HepG2 (cell line): ENCODE measurements around the gene VARS1. TPM values are rescaled to one million over a fixed set of nuclear protein-coding genes. Genes with fewer than 3 reads are reported as not detected.

Experiments used
- FOXK2 ChIP-seq: fragments of 450-650 bp; IDR thresholded peaks from 2 replicates; pipeline ENCODE4 v1.6.1; 2016
- NR2F6 ChIP-seq, 2 experiments: IDR thresholded peaks; 2 replicates each; pipeline ENCODE4 v1.6.1; 2016; ENCODE audit warnings: antibody characterized with exemption in 1 of 2, mild to moderate bottlenecking in 1 of 2
- RARA ChIP-seq: IDR thresholded peaks from 2 replicates; pipeline ENCODE4 v1.6.1; 2016; ENCODE audit warnings: missing genetic modification reagents, missing compliant biosample characterization
- RXRB ChIP-seq: IDR thresholded peaks from 2 replicates; pipeline ENCODE4 v1.6.1; 2016; ENCODE audit warnings: borderline replicate concordance, missing genetic modification reagents, missing compliant biosample characterization
- STAG1 ChIP-seq: sonication (generic); formaldehyde crosslinking; IDR thresholded peaks from 2 replicates; pipeline ENCODE4 v1.4.0; 2020; ENCODE audit warnings: missing genetic modification reagents
- ZBTB38 ChIP-seq: sonication (generic); formaldehyde crosslinking; IDR thresholded peaks from 2 replicates; pipeline ENCODE4 v1.5.1; 2020; ENCODE audit warnings: mild to moderate bottlenecking, missing genetic modification reagents
- ZKSCAN1 ChIP-seq: fragments of 150-350 bp; IDR thresholded peaks from 2 replicates; pipeline ENCODE4 v1.6.1; 2014; ENCODE audit warnings: low read length
- ZNF614 ChIP-seq: IDR thresholded peaks from 2 replicates; pipeline ENCODE4 v1.6.1; 2018; ENCODE audit warnings: missing biosample characterization, missing genetic modification reagents, inconsistent platforms, borderline replicate concordance
- polyA plus RNA-seq, 8 experiments: library from polyadenylated mRNA; depleted of rRNA in 3 of 8; stranded (reverse) in 7 of 8; unstranded in 1 of 8; fragments of >200 nt; fragmentation: Illumina TruSeq in 4 of 8; extraction: Trizol in 4 of 8; gene quantifications; 2 replicates each; pipeline versions ENCODE4 v1.2.1 to v1.2.3, GENCODE V29; 2011 to 2016; ENCODE audit warnings: low read depth in 4 of 8, missing spikeins in 1 of 8, mixed read lengths in 1 of 8; ENCODE audit not compliant: insufficient read depth in 1 of 8
- total RNA-seq, 5 experiments: library from RNA; depleted of rRNA; stranded (reverse); fragments of >200 nt; fragmentation: Illumina TruSeq; extraction: Trizol; gene quantifications; 2 replicates each; pipeline ENCODE4 v1.2.3, GENCODE V29; 2016; ENCODE audit warnings: low read depth in 1 of 5
- TF ChIP-seq, protein P1 (sequence below): sonication (generic); formaldehyde crosslinking; IDR thresholded peaks from 2 replicates; pipeline ENCODE4 v1.8.0; 2022; ENCODE audit warnings: missing genetic modification reagents, mild to moderate bottlenecking, borderline replicate concordance
- TF ChIP-seq, protein P2 (sequence below): sonication (generic); formaldehyde crosslinking; IDR thresholded peaks from 2 replicates; pipeline ENCODE4 v1.4.0; 2020; ENCODE audit warnings: mild to moderate bottlenecking, missing genetic modification reagents
- TF ChIP-seq, protein P3 (sequence below): sonication (generic); formaldehyde crosslinking; IDR thresholded peaks from 2 replicates; pipeline ENCODE4 v1.4.0; 2020; ENCODE audit warnings: missing genetic modification reagents, mild to moderate bottlenecking, borderline replicate concordance
- TF ChIP-seq, protein P4 (sequence below): IDR thresholded peaks from 2 replicates; pipeline ENCODE4 v1.6.1; 2016; ENCODE audit warnings: low read depth
- TF ChIP-seq, protein P5 (sequence below), 2 experiments: sonication (generic) in 1 of 2; formaldehyde crosslinking in 1 of 2; IDR thresholded peaks; 2 replicates each; pipeline versions ENCODE4 v1.4.0 to v1.6.1; 2018 to 2020; ENCODE audit warnings: missing genetic modification reagents in 2 of 2, borderline replicate concordance in 1 of 2, low read depth in 1 of 2, mild to moderate bottlenecking in 1 of 2, missing biosample characterization in 1 of 2

Gene VARS1
- total and polyA plus RNA-seq, 2 of the 13 experiments (the other 11 are each of a cell fraction or from before 2014, with no cell fraction given) = 14.7 to 56.1 TPM

DNA sequence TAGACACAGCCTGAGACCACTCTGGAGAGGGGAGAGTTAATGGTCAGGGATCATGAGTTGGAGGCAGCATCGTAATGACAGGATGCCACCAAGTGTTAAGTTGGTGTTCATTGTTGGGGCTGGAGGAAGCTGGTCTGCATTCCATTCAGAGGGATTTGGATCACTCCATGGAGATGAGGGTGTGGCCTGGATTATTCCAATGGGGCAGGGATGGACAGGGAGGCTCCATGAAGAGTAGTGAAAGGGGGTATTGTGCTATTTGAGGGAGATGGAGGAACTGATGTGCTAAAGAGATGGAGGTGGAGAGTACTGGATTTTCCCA lies 32.0 kb downstream of the VARS1 start (continued):
- 0 out of 2 replicates have a peak, but pooled peaks have one; percentile 25 for TF ChIP-seq ZBTB38 (CRISPR knock-in tag)
- TF ChIP-seq, protein P1, sequence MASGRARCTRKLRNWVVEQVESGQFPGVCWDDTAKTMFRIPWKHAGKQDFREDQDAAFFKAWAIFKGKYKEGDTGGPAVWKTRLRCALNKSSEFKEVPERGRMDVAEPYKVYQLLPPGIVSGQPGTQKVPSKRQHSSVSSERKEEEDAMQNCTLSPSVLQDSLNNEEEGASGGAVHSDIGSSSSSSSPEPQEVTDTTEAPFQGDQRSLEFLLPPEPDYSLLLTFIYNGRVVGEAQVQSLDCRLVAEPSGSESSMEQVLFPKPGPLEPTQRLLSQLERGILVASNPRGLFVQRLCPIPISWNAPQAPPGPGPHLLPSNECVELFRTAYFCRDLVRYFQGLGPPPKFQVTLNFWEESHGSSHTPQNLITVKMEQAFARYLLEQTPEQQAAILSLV (CRISPR knock-in tag) = peak; percentile 27; the same call in 1 of the 2 replicates
- TF ChIP-seq RARA (CRISPR knock-in tag) = no peak
- TF ChIP-seq ZKSCAN1 = no peak
- TF ChIP-seq, protein P2, sequence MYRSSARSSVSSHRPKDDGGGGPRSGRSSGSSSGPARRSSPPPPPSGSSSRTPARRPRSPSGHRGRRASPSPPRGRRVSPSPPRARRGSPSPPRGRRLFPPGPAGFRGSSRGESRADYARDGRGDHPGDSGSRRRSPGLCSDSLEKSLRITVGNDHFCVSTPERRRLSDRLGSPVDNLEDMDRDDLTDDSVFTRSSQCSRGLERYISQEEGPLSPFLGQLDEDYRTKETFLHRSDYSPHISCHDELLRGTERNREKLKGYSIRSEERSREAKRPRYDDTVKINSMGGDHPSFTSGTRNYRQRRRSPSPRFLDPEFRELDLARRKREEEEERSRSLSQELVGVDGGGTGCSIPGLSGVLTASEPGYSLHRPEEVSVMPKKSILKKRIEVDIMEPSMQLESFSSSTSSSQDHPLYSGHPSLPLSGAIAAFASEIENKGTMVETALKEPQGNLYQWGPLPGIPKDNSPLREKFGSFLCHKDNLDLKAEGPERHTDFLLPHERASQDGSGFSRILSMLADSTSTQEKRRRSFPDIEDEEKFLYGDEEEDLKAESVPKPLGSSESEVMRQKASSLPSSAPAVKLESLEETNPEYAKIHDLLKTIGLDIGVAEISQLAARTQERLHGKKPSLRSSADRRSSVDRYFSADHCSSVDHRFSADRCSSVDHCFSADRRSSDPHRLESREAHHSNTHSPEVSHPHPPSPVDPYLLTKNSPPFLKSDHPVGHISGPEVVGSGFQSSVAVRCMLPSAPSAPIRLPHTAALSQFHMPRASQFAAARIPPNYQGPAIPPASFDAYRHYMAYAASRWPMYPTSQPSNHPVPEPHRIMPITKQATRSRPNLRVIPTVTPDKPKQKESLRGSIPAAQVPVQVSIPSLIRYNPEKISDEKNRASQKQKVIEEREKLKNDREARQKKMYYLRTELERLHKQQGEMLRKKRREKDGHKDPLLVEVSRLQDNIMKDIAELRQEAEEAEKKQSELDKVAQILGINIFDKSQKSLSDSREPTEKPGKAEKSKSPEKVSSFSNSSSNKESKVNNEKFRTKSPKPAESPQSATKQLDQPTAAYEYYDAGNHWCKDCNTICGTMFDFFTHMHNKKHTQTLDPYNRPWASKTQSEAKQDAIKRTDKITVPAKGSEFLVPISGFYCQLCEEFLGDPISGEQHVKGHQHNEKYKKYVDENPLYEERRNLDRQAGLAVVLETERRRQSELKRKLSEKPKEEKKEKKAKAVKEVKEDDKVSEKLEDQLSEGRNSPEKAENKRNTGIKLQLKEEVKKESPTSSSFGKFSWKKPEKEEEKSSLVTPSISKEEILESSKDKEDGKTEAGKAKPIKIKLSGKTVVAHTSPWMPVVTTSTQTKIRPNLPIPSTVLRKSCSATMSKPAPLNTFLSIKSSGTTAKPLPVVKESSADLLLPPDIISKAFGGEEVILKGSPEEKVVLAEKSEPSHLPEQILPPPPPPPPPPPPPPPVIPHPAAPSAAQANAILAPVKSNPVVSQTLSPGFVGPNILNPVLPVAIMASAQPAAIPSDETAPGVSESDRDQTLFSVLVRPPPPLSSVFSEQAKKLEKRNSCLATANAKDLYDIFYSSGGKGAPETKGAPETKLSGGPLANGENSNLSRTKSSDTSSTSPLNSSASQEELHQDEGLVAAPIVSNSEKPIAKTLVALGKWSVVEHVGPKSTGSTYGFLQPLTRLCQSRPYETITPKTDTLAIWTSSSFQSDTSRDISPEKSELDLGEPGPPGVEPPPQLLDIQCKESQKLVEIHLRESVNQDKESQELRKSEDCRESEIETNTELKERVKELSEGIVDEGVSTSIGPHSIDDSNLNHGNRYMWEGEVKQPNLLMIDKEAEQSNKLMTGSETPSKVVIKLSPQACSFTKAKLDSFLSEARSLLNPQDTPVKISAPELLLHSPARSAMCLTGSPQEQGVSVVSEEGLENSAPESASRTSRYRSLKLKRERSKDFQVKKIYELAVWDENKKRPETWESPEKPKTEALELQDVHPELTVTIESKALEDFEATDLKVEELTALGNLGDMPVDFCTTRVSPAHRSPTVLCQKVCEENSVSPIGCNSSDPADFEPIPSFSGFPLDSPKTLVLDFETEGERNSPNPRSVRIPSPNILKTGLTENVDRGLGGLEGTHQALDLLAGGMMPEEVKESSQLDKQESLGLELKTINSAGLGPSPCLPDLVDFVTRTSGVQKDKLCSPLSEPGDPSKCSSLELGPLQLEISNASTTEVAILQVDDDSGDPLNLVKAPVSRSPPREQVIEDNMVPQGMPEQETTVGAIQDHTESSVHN (CRISPR knock-in tag) = no peak
- TF ChIP-seq RXRB = peak; percentile 41; the same call in 1 of the 2 replicates
- TF ChIP-seq, protein P3, sequence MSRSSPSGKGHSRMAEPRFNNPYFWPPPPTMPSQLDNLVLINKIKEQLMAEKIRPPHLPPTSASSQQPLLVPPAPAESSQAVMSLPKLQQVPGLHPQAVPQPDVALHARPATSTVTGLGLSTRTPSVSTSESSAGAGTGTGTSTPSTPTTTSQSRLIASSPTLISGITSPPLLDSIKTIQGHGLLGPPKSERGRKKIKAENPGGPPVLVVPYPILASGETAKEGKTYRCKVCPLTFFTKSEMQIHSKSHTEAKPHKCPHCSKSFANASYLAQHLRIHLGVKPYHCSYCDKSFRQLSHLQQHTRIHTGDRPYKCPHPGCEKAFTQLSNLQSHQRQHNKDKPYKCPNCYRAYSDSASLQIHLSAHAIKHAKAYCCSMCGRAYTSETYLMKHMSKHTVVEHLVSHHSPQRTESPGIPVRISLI = no peak
- 0 out of 2 replicates have a peak, but pooled peaks have one; percentile 19 for TF ChIP-seq FOXK2
- no peak for TF ChIP-seq NR2F6 (IDR thresholded peaks at IDR 0.05)
- peak; percentile 30; the same call in 1 of the 2 replicates for TF ChIP-seq NR2F6 (CRISPR knock-in tag; IDR thresholded peaks at IDR 0.05)
- peak; percentile 69 for TF ChIP-seq STAG1
- TF ChIP-seq ZNF614 (CRISPR knock-in tag) = 0 out of 2 replicates have a peak, but pooled peaks have one; percentile 12
- TF ChIP-seq, protein P4, sequence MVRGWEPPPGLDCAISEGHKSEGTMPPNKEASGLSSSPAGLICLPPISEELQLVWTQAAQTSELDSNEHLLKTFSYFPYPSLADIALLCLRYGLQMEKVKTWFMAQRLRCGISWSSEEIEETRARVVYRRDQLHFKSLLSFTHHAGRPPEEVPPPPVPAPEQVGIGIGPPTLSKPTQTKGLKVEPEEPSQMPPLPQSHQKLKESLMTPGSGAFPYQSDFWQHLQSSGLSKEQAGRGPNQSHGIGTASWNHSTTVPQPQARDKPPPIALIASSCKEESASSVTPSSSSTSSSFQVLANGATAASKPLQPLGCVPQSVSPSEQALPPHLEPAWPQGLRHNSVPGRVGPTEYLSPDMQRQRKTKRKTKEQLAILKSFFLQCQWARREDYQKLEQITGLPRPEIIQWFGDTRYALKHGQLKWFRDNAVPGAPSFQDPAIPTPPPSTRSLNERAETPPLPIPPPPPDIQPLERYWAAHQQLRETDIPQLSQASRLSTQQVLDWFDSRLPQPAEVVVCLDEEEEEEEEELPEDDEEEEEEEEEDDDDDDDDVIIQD (CRISPR knock-in tag) = 0 out of 2 replicates have a peak, but pooled peaks have one; percentile 59
- TF ChIP-seq, protein P5, sequence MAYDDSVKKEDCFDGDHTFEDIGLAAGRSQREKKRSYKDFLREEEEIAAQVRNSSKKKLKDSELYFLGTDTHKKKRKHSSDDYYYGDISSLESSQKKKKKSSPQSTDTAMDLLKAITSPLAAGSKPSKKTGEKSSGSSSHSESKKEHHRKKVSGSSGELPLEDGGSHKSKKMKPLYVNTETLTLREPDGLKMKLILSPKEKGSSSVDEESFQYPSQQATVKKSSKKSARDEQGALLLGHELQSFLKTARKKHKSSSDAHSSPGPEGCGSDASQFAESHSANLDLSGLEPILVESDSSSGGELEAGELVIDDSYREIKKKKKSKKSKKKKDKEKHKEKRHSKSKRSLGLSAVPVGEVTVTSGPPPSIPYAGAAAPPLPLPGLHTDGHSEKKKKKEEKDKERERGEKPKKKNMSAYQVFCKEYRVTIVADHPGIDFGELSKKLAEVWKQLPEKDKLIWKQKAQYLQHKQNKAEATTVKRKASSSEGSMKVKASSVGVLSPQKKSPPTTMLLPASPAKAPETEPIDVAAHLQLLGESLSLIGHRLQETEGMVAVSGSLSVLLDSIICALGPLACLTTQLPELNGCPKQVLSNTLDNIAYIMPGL (CRISPR knock-in tag; IDR thresholded peaks at IDR 0.05; ENCODE audit: borderline replicate concordance in 1 of 2, low read depth in 1 of 2) = 0 out of 4 replicates have a peak, but pooled peaks of 1 of the 2 experiments have one; percentile 39
